Stimulated activated naive CD8-positive, alpha-beta T cell treated with anti-CD3 and anti-CD28 coated beads, Interleukin-15, amount 100 ng/mL, for 72 hours (primary cell): ENCODE data around the gene EXOC6.

Experiments
- ATAC-seq: fragments of 150-1000 bp; cut with Tn5 transposase; 2 replicates; pipeline ENCODE4 v1.10.0; 2021; ENCODE audit warnings: mild to moderate bottlenecking, moderate library complexity
- DNase-seq, 2 donors: peaks; one replicate each; pipeline ENCODE4 v3.0.0; 2021 to 2022
- H3K27ac Mint-ChIP-seq, 2 donors: one replicate each; pipeline ENCODE4 v1.8.0; 2022; ENCODE audit warnings: mild to moderate bottlenecking in 2 of 2, mixed read lengths in 2 of 2, moderate library complexity in 2 of 2
- H3K27me3 Mint-ChIP-seq: one replicate; pipeline ENCODE4 v1.8.0; 2022; ENCODE audit warnings: mixed read lengths
- H3K4me1 Mint-ChIP-seq: one replicate; pipeline ENCODE4 v1.8.0; 2022; ENCODE audit warnings: mild to moderate bottlenecking, mixed read lengths
- H3K4me3 Mint-ChIP-seq, 2 donors: one replicate each; pipeline ENCODE4 v1.8.0; 2022; ENCODE audit warnings: mild to moderate bottlenecking in 2 of 2, mixed read lengths in 2 of 2, moderate library complexity in 1 of 2
- H3K9me3 Mint-ChIP-seq, 2 donors: one replicate each; pipeline ENCODE4 v1.8.0; 2022; ENCODE audit warnings: mixed read lengths in 2 of 2

EXOC6 gene, protein sequence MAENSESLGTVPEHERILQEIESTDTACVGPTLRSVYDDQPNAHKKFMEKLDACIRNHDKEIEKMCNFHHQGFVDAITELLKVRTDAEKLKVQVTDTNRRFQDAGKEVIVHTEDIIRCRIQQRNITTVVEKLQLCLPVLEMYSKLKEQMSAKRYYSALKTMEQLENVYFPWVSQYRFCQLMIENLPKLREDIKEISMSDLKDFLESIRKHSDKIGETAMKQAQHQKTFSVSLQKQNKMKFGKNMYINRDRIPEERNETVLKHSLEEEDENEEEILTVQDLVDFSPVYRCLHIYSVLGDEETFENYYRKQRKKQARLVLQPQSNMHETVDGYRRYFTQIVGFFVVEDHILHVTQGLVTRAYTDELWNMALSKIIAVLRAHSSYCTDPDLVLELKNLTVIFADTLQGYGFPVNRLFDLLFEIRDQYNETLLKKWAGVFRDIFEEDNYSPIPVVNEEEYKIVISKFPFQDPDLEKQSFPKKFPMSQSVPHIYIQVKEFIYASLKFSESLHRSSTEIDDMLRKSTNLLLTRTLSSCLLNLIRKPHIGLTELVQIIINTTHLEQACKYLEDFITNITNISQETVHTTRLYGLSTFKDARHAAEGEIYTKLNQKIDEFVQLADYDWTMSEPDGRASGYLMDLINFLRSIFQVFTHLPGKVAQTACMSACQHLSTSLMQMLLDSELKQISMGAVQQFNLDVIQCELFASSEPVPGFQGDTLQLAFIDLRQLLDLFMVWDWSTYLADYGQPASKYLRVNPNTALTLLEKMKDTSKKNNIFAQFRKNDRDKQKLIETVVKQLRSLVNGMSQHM

DNA sequence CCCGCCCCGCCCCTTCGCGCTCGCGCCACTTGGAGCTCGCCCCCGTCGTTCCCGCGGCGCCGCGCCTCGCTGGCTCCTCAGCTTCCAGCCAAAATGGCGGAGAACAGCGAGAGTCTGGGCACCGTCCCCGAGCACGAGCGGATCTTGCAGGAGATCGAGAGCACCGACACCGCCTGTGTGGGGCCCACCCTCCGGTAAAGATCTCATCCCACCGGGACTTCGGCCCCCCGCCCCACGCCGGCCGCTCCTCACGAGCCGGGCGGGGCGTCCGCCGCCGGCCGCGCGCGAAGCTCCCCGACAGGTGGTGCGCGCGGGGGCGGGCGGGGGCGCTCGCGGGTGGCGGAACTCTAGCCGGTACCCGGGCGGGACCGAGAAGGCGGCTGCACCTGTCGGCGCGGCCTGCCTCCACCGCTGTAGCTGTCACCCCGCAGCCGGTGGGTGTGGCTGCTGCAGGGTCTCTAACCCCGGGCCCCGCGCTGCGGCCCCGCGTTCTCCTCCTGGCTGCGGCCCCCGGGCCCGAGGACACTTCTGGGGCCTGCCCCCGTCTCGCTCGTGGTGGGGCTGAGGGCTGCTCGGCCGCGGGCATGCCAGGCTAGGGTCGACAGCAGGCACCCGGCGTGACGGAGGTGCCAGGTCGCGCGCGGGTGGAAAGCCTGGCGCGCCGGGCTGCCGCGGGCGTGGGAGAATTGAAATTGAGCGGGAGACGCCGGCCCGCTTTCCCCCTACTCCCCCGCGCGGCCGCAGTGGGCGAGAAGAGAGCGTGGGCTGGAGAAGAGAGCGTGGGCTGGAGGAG is at the start of gene EXOC6:
TSS of gene EXOC6 (plus strand) at position 80 of the 793 bp plus-strand sequence. CDS start at position 94, 14 bp downstream.
- DNase-seq (peak; percentile 85 to 87), ATAC-seq (peak; percentile 87)
- H3K9me3 Mint-ChIP-seq, result peaks cover 5 to 7% of the 10 kb centered on the region in 2 donors
- no peaks in the 10 kb centered on the region for H3K27me3 Mint-ChIP-seq
- peak within 1 kb of the TSS; percentile 90 to 94 for H3K27ac Mint-ChIP-seq
- peak within 1 kb of the TSS; percentile 88 to 91 for H3K4me3 Mint-ChIP-seq
- H3K4me1 Mint-ChIP-seq, result peaks cover 39% of the 10 kb centered on the region

DNA sequence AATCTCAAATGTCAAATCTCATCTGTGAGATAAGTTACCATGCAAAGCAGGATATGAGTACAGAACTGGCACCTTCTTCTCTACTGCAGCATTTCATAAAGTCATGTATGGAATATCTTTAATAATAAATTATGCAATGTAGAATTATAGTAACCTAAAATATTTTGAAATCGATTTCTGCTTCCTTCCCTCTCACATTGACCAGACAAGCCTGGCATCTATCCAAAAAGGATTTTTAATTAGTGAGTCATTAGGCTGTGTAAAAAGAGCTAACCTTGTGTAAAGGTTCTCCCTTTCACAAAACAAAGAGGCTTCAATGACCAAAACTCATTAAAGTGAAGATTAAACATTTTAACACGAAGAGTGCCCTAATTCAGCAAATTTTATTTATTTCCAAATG is 48.8 kb upstream of the EXOC6 start:
- Mint-ChIP-seq H3K9me3 (peaks cover 0 to 4% of the 10 kb centered on the region in 2 donors), H3K27me3 (peaks cover 12% of the 10 kb centered on the region), H3K27ac (no peak overlapping the region), H3K4me1 (no peaks in the 10 kb centered on the region), H3K4me3 (no peak overlapping the region)
- DNase-seq, result no peak
- no peak for ATAC-seq

DNA sequence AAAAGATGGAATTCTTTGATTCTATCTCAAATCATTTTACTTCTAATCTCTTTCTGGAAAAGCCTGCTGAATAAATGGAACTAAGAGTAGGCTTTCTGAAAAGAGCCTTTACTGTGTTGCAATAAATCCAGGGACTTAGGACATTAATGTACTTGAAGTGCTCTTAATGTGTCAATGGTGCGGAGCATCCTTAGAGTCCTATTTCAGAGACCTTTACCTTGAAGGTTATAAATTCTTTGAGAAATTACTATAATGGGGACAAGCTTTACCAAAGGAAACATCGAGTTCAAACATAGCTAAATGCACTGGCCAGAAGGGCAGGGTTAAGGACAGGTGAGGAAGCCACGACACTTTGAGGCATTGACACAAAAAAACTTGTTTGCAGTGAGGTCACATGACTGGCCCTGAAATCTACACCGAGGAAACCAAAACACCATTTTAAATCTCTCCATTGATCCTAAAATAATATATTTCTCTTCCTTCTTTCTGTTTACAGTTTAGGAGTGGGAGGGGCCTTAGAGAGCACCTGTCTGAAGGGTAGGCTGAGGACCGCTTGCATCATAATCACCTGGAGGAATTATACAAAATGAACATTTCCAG is 48.1 kb upstream of the EXOC6 start:
- no peak overlapping the region for H3K27ac Mint-ChIP-seq

DNA sequence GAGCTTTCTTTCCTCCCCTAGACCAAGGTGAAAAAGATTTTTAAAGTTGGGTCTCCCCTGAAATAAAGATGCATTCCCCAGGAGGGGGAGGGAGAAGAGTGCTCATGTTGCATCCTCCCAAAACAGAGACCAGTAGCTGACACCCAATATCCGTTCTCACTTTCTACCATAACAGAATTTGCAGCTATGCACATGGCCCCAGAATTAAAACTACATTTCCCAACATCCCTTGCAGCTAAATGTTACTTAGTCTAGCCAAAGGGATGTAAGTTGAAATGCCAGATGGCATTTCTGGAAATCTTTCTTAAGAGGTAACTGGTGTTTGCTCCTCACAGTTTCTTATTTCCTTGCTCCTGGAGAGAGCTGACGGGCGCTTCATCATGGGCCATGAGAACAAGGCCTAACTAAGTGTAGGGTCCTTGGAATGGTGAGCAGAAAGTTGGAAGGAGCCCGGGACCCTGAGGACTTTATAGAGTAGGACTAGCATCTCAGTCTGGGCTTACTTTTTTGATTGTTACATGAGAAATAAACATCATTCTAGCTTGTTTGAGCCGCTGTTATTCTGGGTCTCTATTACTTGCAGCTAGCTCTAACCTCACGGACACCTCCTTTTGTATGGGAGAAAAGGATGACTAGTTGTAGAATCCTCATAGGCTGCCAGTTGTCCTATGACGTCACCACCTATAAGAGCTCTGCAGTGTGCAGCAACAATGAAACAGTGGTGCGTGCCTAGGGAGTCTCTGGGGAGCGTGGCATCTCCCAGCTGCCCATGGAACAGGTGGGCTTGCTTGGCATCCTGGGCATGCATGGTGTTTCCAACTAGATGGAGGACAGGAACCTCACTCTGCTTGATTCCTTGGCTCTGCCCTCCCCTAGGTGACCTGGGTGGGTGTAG is 46.1 kb upstream of the EXOC6 start:
- H3K4me1 Mint-ChIP-seq, result no peaks in the 10 kb centered on the region
- H3K27ac Mint-ChIP-seq, result no peak overlapping the region
- H3K4me3 Mint-ChIP-seq, result no peak overlapping the region
- peaks cover under 1% of the 10 kb centered on the region for H3K27me3 Mint-ChIP-seq
- DNase-seq (no peak), ATAC-seq (no peak)
- no peaks in the 10 kb centered on the region for H3K9me3 Mint-ChIP-seq

More for the DNA sequence above, 48.1 kb upstream of the EXOC6 start:
- Mint-ChIP-seq H3K4me3 (no peak overlapping the region), H3K27me3 (peaks cover 12% of the 10 kb centered on the region), H3K9me3 (peaks cover 0 to 4% of the 10 kb centered on the region in 2 donors), H3K4me1 (no peaks in the 10 kb centered on the region)
- DNase-seq (no peak), ATAC-seq (no peak)

DNA sequence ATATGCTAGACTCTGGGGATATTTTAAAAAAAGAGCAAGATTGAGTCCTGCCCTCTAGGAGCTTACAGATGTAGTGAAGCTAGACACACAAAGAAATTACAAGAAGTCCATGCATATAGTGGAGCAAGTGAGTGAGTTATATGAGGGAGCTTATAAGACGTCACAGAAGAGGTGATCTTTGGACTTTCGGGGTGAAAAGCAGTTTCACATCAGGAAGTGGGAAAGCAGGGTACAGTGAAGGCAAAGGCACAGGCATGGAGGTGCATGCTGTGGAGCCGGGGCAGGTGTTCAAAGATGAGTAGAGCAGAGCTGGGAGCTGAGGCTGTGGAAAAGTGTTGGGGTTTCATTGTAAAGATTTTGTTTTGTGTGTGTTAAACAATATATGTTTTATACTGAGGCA is 38.5 kb upstream of the EXOC6 start:
- Mint-ChIP-seq H3K27me3 (no peaks in the 10 kb centered on the region), H3K4me1 (no peaks in the 10 kb centered on the region), H3K27ac (no peak overlapping the region), H3K9me3 (no peaks in the 10 kb centered on the region), H3K4me3 (no peak overlapping the region)
- no peak for ATAC-seq
- DNase-seq, result no peak

DNA sequence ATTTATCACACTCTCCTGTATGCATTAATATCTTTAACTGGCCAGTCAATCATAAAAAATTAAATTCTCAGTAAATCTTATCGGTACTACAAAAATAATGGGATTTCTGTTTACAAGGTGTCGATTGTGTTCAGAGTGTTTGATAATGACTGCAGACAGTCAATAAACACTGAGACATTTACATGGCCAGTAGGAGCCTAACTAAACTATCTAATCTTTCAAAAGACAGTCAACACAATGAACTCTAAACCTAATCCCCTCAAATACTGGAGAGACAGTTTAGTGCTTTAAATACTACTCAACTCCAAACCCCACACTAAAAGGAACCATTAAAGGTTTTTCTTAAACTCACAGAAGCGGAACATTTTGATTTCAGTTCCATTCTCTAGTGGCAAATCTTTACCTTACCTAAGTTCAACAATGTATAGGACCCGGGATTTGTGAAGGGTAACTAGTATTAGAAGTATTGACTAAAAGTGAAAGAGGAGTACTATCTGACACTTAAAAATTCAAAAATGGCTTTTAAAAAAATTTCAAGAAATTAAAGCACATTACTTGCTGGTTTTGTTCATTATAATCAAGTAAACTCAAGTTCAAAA is 37.3 kb upstream of the EXOC6 start:
- ATAC-seq (no peak), DNase-seq (no peak)
- H3K4me1 Mint-ChIP-seq, result no peaks in the 10 kb centered on the region
- no peak overlapping the region for H3K27ac Mint-ChIP-seq
- no peaks in the 10 kb centered on the region for H3K9me3 Mint-ChIP-seq
- H3K4me3 Mint-ChIP-seq, result no peak overlapping the region
- H3K27me3 Mint-ChIP-seq, result no peaks in the 10 kb centered on the region

DNA sequence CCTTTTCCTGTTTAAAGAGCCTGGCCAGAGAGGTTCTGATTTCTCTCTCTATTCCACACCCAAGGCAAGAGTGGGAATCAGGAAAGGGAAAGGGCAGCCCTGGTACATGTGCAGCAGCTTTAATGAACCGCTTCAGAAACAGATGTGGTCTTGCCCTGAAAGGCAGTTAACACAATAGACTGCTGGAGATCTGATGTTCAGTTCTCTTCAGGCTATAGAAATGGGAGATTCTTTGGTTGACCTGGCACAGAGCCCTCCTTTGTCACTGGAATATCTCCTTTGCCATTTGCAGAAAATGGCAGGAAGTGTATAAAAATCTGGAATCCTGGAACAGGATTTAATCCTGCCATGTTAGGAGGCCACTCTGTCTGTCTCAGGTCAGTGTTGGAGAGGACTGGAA is 36.3 kb upstream of the EXOC6 start:
- Mint-ChIP-seq H3K4me3 (no peak overlapping the region), H3K4me1 (no peaks in the 10 kb centered on the region), H3K9me3 (no peaks in the 10 kb centered on the region), H3K27ac (no peak overlapping the region), H3K27me3 (peaks cover 4% of the 10 kb centered on the region)
- no peak for DNase-seq
- ATAC-seq, result no peak

DNA sequence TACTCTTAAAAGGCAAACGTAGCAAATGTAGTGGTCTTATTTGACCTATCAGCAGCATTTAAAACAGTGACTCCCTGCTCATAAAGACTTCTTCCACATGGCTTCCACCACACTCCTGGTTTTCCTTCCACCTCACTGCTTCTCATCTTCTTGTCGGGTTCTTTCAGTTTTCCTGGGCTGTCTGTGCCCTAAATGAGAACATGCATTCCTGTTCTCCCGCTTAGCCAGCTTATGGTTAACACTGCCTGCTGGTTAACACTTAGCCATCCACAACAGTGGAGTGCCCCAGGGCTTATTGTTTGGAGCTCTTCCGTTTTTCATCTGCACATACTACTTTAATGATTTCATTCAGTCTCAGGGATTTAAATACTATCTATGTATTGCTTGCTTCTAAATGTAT is 34.3 kb upstream of the EXOC6 start:
- ATAC-seq, result no peak
- H3K27ac Mint-ChIP-seq, result no peak overlapping the region
- no peaks in the 10 kb centered on the region for H3K4me1 Mint-ChIP-seq
- H3K27me3 Mint-ChIP-seq, result peaks cover 9% of the 10 kb centered on the region
- no peak overlapping the region for H3K4me3 Mint-ChIP-seq
- DNase-seq, result no peak
- no peaks in the 10 kb centered on the region for H3K9me3 Mint-ChIP-seq

DNA sequence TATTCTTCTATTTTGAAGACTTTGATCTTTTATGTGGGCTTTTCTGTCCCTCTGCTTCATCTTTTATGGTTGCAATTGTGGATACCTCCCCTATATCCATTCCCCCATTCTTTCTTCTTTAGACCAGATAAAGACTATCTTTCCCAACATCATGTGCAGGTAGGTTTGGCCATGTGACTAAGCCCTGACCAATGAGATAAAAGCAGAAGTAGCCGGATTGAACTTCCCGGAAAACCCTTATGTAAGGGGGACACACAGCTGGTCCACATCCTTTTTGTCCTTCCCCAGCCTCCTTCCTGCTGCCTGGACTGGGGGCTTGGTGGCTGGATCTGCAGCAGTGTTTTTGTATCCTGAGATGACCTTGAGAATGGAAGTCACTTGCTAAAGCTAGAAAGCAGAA is 33.5 kb upstream of the EXOC6 start:
- H3K27me3 Mint-ChIP-seq, result peaks cover 9% of the 10 kb centered on the region
- DNase-seq, result no peak
- H3K4me1 Mint-ChIP-seq, result no peaks in the 10 kb centered on the region
- H3K4me3 Mint-ChIP-seq, result no peak overlapping the region
- ATAC-seq, result no peak
- no peaks in the 10 kb centered on the region for H3K9me3 Mint-ChIP-seq
- H3K27ac Mint-ChIP-seq, result no peak overlapping the region

DNA sequence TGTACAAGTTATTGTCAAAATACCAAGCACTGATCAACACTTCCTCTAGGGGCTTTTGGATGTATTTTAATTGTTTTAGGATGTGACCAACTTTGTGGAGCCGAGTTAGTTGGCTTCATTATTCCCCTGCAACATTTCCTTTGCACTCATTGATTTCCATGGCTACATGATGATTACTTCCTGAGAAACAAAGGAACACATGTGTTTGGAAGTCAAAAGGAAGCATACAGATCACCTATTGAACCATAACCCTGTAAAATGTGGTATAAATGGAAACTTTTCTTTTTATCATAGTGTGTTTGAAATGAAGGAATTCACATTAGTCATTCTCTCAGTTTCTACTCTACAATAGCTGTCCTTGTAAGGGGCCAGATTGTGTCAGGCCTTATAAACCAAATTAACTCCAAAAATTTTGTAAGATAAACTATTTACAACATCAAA is 32.2 kb upstream of the EXOC6 start:
- DNase-seq (no peak), ATAC-seq (peak; percentile 33)
- Mint-ChIP-seq H3K4me3 (no peak overlapping the region), H3K9me3 (no peaks in the 10 kb centered on the region), H3K27ac (no peak overlapping the region), H3K4me1 (no peaks in the 10 kb centered on the region), H3K27me3 (peaks cover 9% of the 10 kb centered on the region)

DNA sequence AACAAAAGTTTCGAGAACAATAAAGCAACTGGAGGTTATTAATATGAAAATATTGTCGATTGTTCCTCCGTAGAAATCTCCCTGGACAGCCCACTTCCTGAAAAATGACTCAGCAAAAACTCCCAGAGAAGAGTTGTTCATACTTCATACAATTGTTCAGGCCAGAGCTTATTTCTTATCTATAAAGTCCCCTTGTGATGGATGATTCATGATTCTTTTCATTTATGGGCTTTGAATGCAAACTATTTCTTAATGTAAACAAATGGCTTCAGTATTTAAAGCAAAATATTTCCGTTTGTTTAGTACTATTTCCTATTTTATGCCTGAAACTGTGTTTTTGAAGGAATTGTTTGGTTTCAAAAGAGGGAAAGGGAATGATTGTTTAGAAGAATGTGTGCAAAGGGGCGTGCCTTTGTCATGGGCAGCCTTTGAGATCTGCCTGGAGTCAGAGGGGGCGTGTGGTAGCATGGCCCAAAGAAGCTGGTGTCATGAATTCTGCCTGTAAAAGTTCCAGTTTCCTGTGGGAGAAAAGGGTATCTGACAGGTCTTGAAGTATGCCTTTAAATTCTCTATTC is 26.2 kb upstream of the EXOC6 start:
- no peaks in the 10 kb centered on the region for H3K9me3 Mint-ChIP-seq
- ATAC-seq, result no peak
- H3K4me1 Mint-ChIP-seq, result peaks cover 13% of the 10 kb centered on the region
- H3K4me3 Mint-ChIP-seq, result no peak overlapping the region
- no peak for DNase-seq
- H3K27me3 Mint-ChIP-seq, result peaks cover 3% of the 10 kb centered on the region
- no peak overlapping the region for H3K27ac Mint-ChIP-seq

DNA sequence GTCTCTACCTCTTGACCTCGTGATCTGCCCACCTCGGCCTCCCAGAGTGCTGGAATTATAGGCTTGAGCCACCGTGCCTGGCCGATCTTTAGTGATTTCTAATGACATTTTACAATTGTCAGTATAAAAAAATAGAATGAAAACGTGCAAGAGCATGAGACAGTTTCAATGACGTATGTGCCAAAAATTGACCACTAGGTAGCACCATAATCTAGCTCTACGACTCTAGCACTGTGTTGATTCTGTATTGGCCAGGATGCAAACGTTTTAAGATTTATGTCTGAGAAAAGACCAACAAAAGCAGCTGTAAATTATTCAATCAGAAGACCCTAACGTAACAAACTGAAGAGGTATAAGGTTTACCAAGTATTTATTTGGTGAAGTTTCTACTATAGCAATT is 25.4 kb upstream of the EXOC6 start:
- ATAC-seq (peak; percentile 52), DNase-seq (no peak)
- Mint-ChIP-seq H3K4me1 (peaks cover 13% of the 10 kb centered on the region), H3K27me3 (no peaks in the 10 kb centered on the region), H3K27ac (peak overlapping the region in 1 of 2 donors; percentile 68), H3K4me3 (peak overlapping the region in 1 of 2 donors; percentile 16), H3K9me3 (no peaks in the 10 kb centered on the region)

DNA sequence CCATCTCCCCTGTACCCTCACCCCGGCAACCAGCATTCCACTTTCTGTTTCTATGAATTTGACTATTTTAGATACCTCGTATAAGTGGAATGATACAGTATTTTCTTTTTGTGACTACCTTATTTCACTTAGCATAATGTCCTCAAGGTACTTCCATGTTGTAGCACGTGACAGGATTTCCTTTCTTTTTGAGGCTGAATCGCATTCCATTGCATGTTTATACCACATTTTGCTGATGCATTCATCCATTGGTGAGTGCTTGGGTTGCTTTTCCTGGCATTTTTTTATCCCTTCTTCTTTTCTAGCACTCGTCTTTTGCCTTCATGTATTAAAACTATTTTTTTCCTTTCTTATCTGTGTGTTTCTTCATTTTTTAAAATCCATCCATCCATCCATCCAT is 22.3 kb upstream of the EXOC6 start:
- H3K27ac Mint-ChIP-seq, result no peak overlapping the region
- DNase-seq, result no peak
- H3K27me3 Mint-ChIP-seq, result no peaks in the 10 kb centered on the region
- H3K4me3 Mint-ChIP-seq, result no peak overlapping the region
- H3K9me3 Mint-ChIP-seq, result no peaks in the 10 kb centered on the region
- peaks cover 26% of the 10 kb centered on the region for H3K4me1 Mint-ChIP-seq
- no peak for ATAC-seq

DNA sequence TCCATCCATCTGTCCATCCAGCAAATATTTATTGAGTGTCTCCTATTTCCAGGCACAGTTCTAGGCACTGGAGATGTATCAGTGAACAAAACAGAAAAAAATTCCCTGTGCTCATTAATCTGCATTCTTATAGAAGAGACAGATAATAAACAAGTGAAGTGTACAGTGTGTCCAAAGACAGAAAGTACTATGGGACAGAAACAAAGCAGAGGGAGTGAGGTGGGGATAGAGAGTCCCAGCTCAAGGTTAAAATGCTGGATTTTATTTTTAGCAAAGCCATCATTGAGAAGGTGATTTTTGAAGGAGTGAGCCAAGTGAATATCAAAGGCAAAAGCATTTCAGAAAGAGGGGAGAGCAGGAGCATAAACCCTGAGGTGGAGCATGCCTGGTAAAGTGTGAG is 21.8 kb upstream of the EXOC6 start:
- H3K27me3 Mint-ChIP-seq, result no peaks in the 10 kb centered on the region
- H3K9me3 Mint-ChIP-seq, result no peaks in the 10 kb centered on the region
- ATAC-seq (no peak), DNase-seq (no peak)
- peaks cover 27% of the 10 kb centered on the region for H3K4me1 Mint-ChIP-seq
- H3K4me3 Mint-ChIP-seq, result no peak overlapping the region
- no peak overlapping the region for H3K27ac Mint-ChIP-seq
